HG02885 (cell line): ENCODE results near the gene PLK3.
"Not testable (repeated sequence)": the region's sequence is repeated elsewhere in the genome, so short reads cannot be mapped to it uniquely, and the experiment has no call there.

ENCODE experiments used
- ATAC-seq: cut with Tn5 transposase; IDR thresholded peaks from one replicate; pipeline ENCODE4 v1.9.1; 2021; ENCODE audit warnings: mild to moderate bottlenecking; ENCODE audit not compliant: unreplicated experiment, poor library complexity

PLK3 gene

GRCh38 chr1:44786841-44787426 lies 13.2 kb upstream of the PLK3 start:
- no peak for ATAC-seq

- no peak for ATAC-seq
Measured at GRCh38 chr1:44787506-44787905, 12.7 kb upstream of the PLK3 start.

GRCh38 chr1:44788120-44788860 lies 11.9 kb upstream of the PLK3 start, which contains the start of gene BEST4:
Gene BEST4, minus strand, starts transcription at chr1:44788170. Its CDS starts 465 bp downstream, at chr1:44787705.
- no peak for ATAC-seq

GRCh38 chr1:44790968-44791801 lies 9.0 kb upstream of the PLK3 start:
- no peak for ATAC-seq

- no peak for ATAC-seq
Measured at GRCh38 chr1:44792736-44793502, 7.3 kb upstream of the PLK3 start.

GRCh38 chr1:44797886-44798285 lies 2.3 kb upstream of the PLK3 start:
- not testable (repeated sequence) for ATAC-seq

- no peak for ATAC-seq
Measured at GRCh38 chr1:44798481-44799365, 1.5 kb upstream of the PLK3 start.

- no peak for ATAC-seq
Measured at GRCh38 chr1:44801491-44802305, 1.5 kb downstream of the PLK3 start.

GRCh38 chr1:44802306-44803061 lies 2.3 kb downstream of the PLK3 start:
- no peak for ATAC-seq

GRCh38 chr1:44803062-44803311 lies 2.8 kb downstream of the PLK3 start:
- no peak for ATAC-seq

- ATAC-seq: no peak
Measured at GRCh38 chr1:44803312-44804095, 3.3 kb downstream of the PLK3 start.

- ATAC-seq: no peak
Measured at GRCh38 chr1:44805311-44806024, 5.3 kb downstream of the PLK3 start.

GRCh38 chr1:44806025-44806703 lies 6.0 kb downstream of the PLK3 start:
- ATAC-seq: no peak

GRCh38 chr1:44806704-44807363 lies 6.7 kb downstream of the PLK3 start, which contains the start of gene DYNLT4:
Gene DYNLT4, minus strand, starts transcription at chr1:44807351. Its CDS starts 683 bp downstream, at chr1:44806668.
- no peak for ATAC-seq

GRCh38 chr1:44807364-44808062 lies 7.3 kb downstream of the PLK3 start:
- peak; percentile 44 for ATAC-seq
